HG02759 (cell line): Measurements from ENCODE around the gene CAPN3.

Experiments
- ATAC-seq: cut with Tn5 transposase; IDR thresholded peaks from one replicate; pipeline ENCODE4 v1.9.1; 2021; ENCODE audit warnings: mild to moderate bottlenecking, moderate library complexity; ENCODE audit not compliant: unreplicated experiment

Gene CAPN3

GRCh38 chr15:42392309-42393024 is 33.2 kb downstream of the CAPN3 start:
- ATAC-seq: no peak

DNA sequence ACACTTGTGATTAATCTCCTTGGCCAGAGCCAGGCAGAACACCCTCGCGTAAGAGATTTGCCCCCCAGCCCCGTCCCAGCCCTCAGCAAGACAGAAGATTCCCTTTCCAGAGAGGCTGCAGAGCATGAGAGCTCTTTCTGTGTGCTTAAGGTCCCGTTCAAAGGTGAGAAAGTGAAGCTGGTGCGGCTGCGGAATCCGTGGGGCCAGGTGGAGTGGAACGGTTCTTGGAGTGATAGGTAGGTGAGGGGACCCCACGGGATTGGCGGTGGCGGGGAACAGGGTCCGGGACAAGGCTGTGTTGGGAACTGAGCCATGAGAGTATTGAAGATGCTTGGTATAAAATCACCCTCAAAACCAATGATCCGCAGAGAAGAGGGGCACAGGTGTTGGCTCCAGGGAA is 34.8 kb downstream of the CAPN3 start:
- ATAC-seq: no peak

GRCh38 chr15:42395838-42396237 is 36.5 kb downstream of the CAPN3 start:
- no peak for ATAC-seq

- ATAC-seq: no peak
These were observed 42.5 kb downstream of the CAPN3 start for GRCh38 chr15:42401544-42402454.

DNA sequence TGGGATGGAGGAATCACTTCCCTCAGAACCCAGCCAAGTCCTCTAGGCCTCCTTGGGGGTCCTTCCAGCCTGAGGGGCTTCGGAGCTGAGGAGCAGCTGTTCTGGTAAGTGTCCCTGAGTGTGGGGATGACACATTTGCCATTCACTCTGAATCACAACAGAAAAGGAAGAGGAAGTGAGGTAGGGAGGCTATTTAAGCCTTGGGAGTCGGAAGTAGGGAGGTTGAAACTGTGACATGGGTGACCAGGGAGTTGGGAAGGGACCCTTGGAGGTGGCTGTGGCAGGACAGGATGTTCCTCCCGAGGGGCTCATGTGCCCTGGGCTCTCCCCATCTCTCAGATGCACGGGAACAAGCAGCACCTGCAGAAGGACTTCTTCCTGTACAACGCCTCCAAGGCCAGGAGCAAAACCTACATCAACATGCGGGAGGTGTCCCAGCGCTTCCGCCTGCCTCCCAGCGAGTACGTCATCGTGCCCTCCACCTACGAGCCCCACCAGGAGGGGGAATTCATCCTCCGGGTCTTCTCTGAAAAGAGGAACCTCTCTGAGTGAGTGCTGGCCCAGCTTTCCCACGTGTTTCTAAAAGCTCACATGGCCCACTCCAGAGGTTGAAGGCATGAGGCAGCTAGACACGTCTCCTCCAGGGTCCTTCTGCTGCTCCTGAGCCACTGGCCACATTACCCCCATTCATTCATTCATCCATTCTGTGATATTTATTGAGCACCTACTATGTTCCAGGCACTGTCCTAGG is 43.3 kb downstream of the CAPN3 start:
- no peak for ATAC-seq

- no peak for ATAC-seq
These were observed 44.1 kb downstream of the CAPN3 start for GRCh38 chr15:42403389-42403788.

DNA sequence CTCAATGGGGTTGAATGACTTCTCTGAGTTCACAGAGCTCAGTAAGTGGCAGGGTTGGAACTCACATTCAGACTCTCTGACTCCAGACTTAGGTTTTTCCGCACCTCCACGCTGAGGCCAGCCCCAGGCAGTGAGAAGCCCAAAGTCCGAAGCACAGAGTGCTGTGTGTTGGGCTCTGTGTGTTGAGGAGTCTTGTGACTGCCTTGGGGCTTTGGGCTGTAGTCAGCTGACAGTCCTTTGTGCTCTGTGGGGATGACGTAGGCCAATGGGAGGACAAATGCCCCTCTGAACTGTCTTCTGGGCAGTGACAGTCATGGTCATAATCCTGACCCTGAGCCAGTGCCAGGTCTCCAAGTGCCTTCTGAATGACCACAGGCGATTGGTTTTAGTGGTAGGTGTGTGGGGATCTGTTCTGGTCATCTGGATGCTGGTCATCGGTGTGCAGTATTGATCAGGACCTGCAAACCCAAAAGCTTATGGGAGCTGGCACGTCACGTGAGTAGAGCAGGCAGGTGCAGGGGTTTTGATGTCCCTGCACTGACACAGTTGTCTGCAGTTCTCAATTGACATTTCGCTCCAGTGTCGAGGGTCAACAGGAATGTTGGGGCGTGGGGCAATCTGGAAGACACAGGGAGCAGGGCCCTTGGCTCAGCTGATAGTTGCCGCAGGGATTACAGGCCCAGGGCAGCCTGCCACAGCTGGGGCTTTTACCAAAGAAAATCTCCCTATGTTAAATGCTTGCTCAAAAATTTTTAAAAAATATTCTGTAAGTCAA is 45.3 kb downstream of the CAPN3 start:
- ATAC-seq: no peak

GRCh38 chr15:42405863-42406482 is 46.7 kb downstream of the CAPN3 start:
- ATAC-seq: no peak

GRCh38 chr15:42408178-42408577 is 48.9 kb downstream of the CAPN3 start:
- ATAC-seq: no peak

GRCh38 chr15:42409011-42409410 is 49.7 kb downstream of the CAPN3 start:
- no peak for ATAC-seq

- ATAC-seq: no peak
These were observed 52.6 kb downstream of the CAPN3 start for GRCh38 chr15:42411884-42412283.

DNA sequence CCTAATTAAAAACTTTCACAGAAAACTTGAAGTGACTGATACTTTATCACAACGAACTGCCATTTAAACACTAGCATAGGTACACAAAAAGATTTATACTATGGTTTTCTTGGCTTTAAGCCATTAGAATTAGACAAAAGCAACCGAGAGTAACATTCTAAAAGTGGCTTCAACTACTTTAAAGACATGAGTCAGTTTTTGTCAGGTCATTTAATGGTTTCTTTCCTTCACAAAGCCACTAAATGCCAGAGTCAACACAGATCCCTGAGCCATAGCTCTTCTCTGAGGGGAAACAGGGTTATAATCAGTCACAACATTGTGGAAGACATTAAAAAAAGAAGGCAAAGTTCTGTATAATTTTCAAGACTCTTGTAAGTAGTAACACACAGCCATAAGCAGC is 54.6 kb downstream of the CAPN3 start:
- no peak for ATAC-seq

DNA sequence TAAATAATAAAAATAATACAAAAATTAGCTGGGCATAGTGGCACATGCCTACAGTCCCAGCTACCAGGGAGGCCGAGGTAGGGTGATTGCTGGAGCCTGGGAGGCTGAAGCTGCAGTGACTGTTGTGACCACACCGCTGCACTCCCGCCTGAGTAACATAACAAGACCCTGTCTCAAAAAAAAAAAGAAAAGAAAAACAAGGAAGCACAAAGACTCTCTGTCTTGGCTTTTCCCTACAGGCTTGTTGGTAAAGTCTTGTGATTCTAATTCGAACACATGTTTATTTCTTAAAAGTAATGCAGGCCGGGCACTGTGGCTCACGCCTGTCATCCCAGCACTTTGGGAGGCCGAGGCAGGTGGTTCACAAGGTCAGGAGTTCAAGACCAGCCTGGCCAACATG is 60.1 kb downstream of the CAPN3 start:
- ATAC-seq: no peak

- ATAC-seq: no peak
These were observed 62.1 kb downstream of the CAPN3 start for GRCh38 chr15:42421376-42421775.

- no peak for ATAC-seq
These were observed 68.3 kb downstream of the CAPN3 start for GRCh38 chr15:42427429-42428223.

DNA sequence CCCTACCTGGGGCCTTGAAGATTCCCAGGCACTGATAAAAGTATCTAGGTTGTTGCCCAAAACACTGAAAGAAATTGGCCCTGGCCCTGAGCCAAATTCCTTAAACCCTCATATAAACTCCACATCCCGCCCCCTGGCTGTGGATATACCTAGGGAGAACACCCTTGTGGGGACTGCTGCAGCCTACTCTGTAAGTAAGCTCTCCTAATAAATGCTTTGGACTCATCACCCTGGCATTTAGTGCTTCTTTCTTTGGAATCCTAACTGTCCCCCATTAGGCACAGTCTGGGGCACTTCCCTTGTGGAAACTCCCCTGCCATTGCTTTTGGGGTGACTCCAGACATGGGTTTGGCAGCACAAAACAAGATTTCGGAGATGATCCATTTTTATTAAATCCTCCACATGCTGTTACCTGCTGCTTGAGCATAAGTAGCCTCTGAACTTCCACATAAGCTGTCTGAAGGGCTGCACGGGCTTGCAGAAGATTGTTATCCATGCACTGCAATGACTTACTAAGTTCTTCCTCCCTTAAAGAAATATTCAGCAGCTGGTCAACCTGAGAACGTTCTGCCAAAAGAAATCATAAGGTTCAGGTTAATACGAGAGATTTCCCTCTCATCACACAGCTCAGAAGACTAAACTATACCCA is 85.2 kb downstream of the CAPN3 start:
- ATAC-seq: no peak

DNA sequence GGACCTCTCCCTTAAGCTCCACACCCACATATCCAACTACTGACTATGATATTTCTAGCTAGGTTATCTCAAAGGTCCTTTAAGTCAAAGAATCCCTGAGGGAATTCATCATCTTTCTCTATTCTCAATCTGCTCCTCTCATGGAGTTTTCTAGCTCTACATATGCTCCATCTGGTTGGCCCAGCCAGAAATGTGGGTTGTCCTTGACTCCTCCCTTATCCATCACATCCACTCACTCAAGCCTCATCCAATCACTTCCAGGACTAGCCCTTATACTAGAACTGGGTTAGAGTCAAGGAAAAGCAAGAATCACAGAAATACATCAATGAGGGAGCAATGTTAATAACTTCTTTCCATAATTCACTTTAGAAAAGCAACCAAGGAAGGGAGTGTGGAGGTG is 86.2 kb downstream of the CAPN3 start:
- ATAC-seq: no peak

- no peak for ATAC-seq
These were observed 88.3 kb downstream of the CAPN3 start for GRCh38 chr15:42447599-42447998.

- no peak for ATAC-seq
These were observed 89.0 kb downstream of the CAPN3 start for GRCh38 chr15:42448281-42448680.
